Activated CD4-positive, alpha-beta memory T cell treated with anti-CD3 and anti-CD28 coated beads, Interleukin-2, amount 10 ng/mL, durations not matched to agents 7 days and 5 days (primary cell): ENCODE measurements around the gene PXDC1. TPM values are rescaled to one million over a fixed set of nuclear protein-coding genes. Genes with fewer than 3 reads are reported as not detected.
A peak's percentile ranks its signal among the peaks of the same experiment; 100 is the strongest.

ENCODE experiments used
- CTCF ChIA-PET: fragments of 350-600 bp; sonication (Branson Sonifier 250); formaldehyde crosslinking; loops from one replicate; lab custom pipeline; 2021; ENCODE audit warnings: antibody characterized with exemption, inconsistent platforms; lab: Charles Lee
- POLR2A ChIA-PET: fragments of 350-600 bp; sonication (Branson Sonifier 250); formaldehyde crosslinking; loops from one replicate; lab custom pipeline; 2021; ENCODE audit warnings: antibody characterized with exemption; lab: Charles Lee
- DNase-seq: peaks from one replicate; pipeline ENCODE4 v3.0.0-alpha.2; 2020
- H3K27ac Mint-ChIP-seq: one replicate; pipeline ENCODE4 v1.8.0; 2021; ENCODE audit warnings: mild to moderate bottlenecking, mixed read lengths
- H3K27me3 Mint-ChIP-seq: one replicate; pipeline ENCODE4 v1.8.0; 2021; ENCODE audit warnings: mixed read lengths
- H3K36me3 Mint-ChIP-seq: one replicate; pipeline ENCODE4 v1.8.0; 2021; ENCODE audit warnings: low read depth, mixed read lengths
- H3K4me1 Mint-ChIP-seq: one replicate; pipeline ENCODE4 v1.8.0; 2021; ENCODE audit warnings: mixed read lengths
- H3K4me3 Mint-ChIP-seq: one replicate; pipeline ENCODE4 v1.8.0; 2021; ENCODE audit warnings: mild to moderate bottlenecking, mixed read lengths
- H3K9me3 Mint-ChIP-seq: one replicate; pipeline ENCODE4 v1.8.0; 2021; ENCODE audit warnings: mixed read lengths
- total RNA-seq, 2 experiments: library from RNA; stranded (reverse); gene quantifications; one replicate each; pipeline ENCODE4 v1.2.3, GENCODE V29; 2021

PXDC1 gene, protein sequence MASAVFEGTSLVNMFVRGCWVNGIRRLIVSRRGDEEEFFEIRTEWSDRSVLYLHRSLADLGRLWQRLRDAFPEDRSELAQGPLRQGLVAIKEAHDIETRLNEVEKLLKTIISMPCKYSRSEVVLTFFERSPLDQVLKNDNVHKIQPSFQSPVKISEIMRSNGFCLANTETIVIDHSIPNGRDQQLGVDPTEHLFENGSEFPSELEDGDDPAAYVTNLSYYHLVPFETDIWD
- 1 to 10 TPM; 1.1 to 1.4 TPM for total RNA-seq

DNA sequence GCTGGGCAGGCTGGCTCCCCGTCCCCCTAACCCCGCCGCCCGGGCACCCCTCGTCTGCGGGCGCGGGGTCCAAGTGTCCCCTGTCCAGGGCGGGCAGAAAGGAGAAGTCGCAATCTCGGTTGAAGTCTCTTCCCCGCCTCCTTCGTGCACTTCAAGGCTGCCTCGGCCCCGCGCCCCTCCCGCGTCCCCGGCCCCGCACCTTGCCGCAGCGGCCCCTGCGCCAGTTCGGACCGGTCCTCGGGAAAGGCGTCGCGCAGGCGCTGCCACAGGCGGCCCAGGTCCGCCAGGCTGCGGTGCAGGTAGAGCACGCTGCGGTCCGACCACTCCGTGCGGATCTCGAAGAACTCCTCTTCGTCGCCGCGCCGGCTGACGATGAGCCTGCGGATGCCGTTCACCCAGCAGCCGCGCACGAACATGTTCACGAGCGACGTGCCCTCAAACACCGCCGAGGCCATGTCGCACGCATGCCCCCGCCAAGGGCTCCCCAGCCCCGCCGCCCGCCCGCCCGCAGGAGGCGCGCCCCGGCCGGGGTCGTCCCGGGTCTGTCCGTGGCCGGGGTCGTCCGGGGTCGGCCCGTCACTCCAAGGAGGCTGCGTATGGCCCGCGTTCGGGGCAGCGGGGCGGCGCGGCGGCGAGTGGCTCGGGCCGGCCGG is at the start of gene PXDC1:
Gene PXDC1, minus strand, starts transcription at position 637 of the 653 bp plus-strand sequence. Its CDS starts 182 bp downstream, at position 455.
- Mint-ChIP-seq H3K4me1 (peaks cover 3% of the 10 kb centered on the region), H3K4me3 (peak within 1 kb of the TSS; percentile 37)

DNA sequence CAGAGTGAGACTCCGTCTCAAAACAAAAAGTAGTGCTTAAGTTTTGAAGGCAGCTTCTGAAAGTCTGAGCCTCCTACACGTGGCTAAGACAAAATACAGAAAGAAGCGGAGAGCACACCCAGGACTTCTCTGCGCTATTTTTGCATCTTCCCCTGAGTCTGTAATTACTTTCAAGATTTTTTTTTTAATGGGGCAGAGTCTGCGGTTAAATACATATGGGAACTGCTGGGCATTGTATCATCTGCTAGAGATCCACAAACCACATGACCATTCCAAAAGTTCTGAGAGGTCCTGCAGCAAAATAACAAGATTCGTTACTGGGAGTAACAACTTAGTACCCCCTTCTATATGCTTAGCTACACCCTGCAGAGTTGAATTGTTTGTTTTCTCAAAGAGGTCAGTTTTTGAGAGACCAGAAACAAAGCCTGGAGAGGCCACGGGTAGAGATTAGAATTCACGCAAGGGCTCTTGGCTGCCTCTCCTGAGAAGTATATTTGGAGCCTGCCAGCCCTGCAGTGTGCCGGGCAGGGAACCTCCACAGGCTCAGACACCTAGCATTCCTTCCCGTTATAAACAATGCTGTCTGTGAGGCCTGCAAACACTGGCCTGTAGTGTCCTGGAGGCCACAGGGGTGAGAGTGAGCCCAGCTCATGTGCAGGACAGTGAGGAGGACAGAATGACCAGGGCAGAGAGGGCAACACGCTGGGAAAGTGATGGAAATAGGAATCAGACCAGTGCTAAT is 49.5 kb upstream of the PXDC1 start:
- CTCF ChIA-PET = no interaction called here
- Mint-ChIP-seq H3K4me1 (peaks cover 3% of the 10 kb centered on the region), H3K27ac (no peak overlapping the region), H3K9me3 (no peaks in the 10 kb centered on the region), H3K4me3 (no peak overlapping the region), H3K27me3 (peaks cover 1% of the 10 kb centered on the region), H3K36me3 (no peaks in the 10 kb centered on the region)
- POLR2A ChIA-PET = no interaction called here
- DNase-seq = no peak

More for the DNA sequence above, at the start of gene PXDC1:
- DNase-seq = peak; percentile 42
- ChIA-PET POLR2A (no interaction called here), CTCF (interaction anchor here (1.6 to 1.8 kb wide), 2 partner anchors 227 to 245 kb away, joined by 4 to 5 read pairs; no protein-coding TSS in a partner anchor)
- Mint-ChIP-seq H3K27ac (no peak within 1 kb of the TSS), H3K27me3 (peaks cover 37% of the 10 kb centered on the region), H3K9me3 (no peaks in the 10 kb centered on the region), H3K36me3 (no peaks in the 10 kb centered on the region)

DNA sequence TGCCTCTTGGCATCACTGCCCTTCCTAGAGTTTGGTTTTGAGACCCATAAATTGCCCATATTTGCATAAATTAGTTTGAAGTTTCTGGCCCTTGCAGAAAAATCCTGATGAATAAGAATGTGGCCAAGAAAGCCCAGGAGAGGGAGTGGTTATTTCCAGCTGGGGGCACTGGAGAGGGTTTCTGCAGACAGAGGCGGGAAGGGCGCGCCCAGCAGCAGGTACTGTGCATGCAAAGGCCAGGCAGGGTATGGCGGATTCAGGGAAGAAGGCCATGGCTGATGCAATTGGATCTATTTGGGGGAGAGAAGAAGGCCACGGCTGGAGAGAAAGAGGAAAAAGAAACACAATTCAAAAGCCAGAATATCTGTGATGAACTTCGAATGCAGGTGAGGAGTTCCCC is 48.2 kb upstream of the PXDC1 start:
- Mint-ChIP-seq H3K4me1 (peaks cover 3% of the 10 kb centered on the region), H3K4me3 (no peak overlapping the region), H3K27me3 (peaks cover 1% of the 10 kb centered on the region), H3K36me3 (no peaks in the 10 kb centered on the region), H3K27ac (no peak overlapping the region), H3K9me3 (no peaks in the 10 kb centered on the region)
- POLR2A ChIA-PET = no interaction called here
- CTCF ChIA-PET = interaction anchor here (1.4 kb wide), 1 partner anchor 24 kb away, joined by 3 read pairs; no protein-coding TSS in a partner anchor
- no peak for DNase-seq

DNA sequence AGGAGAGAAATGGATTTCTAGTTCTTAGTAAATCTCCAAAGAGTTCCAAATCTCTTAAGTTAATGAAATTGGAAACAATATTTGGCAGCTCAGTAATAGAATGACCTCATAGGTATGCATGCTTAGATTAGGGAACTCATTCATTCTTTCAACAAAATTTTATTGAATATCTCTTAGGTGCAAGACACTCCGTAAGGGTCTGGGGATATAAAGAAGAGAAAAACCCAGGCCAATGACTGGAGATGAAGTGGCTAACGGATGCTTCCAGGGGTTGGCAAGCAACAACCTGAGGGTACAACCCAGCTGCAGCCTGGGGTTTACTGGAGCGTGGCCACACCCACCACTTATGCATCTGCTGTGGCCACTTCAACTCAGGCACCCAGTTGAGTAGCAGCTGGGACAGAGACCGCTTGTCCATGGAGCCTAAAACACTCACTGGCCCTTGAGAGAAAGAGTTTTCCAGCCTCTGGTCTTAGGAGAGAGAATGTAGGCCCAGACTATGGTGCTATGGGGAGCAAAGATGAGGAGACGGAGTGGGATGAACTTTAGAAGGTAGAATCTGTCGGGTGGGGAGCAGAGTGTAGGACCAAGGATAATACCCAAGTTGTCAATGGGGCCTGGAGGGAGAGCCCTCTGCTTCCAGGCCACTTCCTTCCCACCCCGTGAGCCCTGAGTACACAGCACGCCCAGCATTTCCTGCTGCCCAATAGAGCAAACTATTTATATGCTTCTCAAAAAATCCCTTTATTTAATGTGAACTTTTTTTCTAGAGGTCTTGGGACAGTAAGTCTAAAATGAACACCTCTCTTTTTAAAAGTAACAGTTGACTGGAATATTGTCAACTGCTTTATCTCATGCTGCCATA is 46.8 kb upstream of the PXDC1 start:
- no peaks in the 10 kb centered on the region for H3K36me3 Mint-ChIP-seq
- no peak overlapping the region for H3K27ac Mint-ChIP-seq
- POLR2A ChIA-PET = no interaction called here
- no peak for DNase-seq
- peaks cover 3% of the 10 kb centered on the region for H3K4me1 Mint-ChIP-seq
- CTCF ChIA-PET = interaction anchor here (1.4 kb wide), 1 partner anchor 16 kb away, joined by 4 read pairs; no protein-coding TSS in a partner anchor
- H3K9me3 Mint-ChIP-seq = no peaks in the 10 kb centered on the region
- no peak overlapping the region for H3K4me3 Mint-ChIP-seq
- H3K27me3 Mint-ChIP-seq = peaks cover 1% of the 10 kb centered on the region

DNA sequence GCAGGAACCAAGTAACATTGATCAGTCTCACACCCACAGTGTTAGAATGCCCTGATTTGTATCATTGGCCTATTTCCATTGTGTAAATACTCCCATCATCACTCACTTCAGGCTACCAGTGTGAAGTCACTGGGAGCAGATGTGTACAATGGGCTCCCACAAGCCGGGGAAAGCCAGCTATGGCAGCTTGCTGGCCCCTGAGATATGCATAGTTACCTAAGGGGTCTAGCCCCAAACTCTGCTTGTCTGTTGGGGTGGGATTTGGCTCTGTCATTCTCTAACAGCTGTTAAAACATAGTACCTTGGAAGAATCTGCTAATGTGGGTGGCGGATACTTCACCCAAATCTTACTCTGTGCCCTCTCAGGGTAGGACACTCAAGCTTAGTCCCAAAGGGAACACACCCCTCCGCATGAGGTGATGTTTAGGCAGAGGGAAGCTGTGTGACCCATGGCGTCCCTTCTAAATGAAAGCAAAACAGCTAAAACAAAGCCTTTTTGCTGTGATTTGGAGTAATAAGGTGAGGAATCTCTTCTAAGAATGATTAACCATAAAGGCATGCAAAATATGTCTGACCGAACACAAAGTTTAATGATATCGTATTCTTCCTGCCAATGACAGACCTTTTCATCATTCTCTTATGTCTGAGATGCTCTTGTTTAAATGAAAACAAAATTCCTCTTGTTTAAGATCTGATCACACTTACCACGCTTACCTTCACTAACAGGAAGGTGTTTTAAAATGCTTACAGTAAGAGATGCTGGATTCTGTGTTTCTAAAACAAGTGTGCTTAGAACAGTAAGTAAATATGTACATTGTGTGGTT is 45.9 kb upstream of the PXDC1 start:
- Mint-ChIP-seq H3K36me3 (no peaks in the 10 kb centered on the region), H3K27me3 (peaks cover 1% of the 10 kb centered on the region), H3K4me3 (no peak overlapping the region), H3K27ac (no peak overlapping the region), H3K4me1 (peaks cover 3% of the 10 kb centered on the region), H3K9me3 (no peaks in the 10 kb centered on the region)
- ChIA-PET CTCF (interaction anchor here (1.3 to 1.4 kb wide), 2 partner anchors 15 to 181 kb away, joined by 3 to 4 read pairs; no protein-coding TSS in a partner anchor), POLR2A (no interaction called here)
- DNase-seq = no peak

DNA sequence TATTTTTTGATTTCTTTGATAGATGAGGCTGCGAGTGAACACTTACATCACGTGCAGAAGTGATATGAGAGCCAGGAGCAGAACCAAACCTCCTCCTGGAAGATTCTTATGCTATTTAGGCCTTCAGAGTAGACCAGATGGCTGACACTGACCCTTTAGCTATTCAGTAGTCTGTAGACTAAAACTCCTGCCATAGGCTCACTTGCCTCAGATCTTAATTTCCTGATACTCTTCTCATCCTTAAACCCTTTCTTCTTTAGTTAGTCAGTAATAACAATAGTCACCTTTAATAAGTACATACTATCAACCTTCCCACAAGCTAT is 45.2 kb upstream of the PXDC1 start:
- Mint-ChIP-seq H3K4me3 (no peak overlapping the region), H3K9me3 (no peaks in the 10 kb centered on the region), H3K27ac (no peak overlapping the region), H3K27me3 (peaks cover 1% of the 10 kb centered on the region), H3K36me3 (no peaks in the 10 kb centered on the region), H3K4me1 (peaks cover under 1% of the 10 kb centered on the region)
- CTCF ChIA-PET = interaction anchor here (1.3 to 1.4 kb wide), 2 partner anchors 15 to 182 kb away, joined by 3 to 4 read pairs; no protein-coding TSS in a partner anchor
- no peak for DNase-seq
- POLR2A ChIA-PET = no interaction called here

DNA sequence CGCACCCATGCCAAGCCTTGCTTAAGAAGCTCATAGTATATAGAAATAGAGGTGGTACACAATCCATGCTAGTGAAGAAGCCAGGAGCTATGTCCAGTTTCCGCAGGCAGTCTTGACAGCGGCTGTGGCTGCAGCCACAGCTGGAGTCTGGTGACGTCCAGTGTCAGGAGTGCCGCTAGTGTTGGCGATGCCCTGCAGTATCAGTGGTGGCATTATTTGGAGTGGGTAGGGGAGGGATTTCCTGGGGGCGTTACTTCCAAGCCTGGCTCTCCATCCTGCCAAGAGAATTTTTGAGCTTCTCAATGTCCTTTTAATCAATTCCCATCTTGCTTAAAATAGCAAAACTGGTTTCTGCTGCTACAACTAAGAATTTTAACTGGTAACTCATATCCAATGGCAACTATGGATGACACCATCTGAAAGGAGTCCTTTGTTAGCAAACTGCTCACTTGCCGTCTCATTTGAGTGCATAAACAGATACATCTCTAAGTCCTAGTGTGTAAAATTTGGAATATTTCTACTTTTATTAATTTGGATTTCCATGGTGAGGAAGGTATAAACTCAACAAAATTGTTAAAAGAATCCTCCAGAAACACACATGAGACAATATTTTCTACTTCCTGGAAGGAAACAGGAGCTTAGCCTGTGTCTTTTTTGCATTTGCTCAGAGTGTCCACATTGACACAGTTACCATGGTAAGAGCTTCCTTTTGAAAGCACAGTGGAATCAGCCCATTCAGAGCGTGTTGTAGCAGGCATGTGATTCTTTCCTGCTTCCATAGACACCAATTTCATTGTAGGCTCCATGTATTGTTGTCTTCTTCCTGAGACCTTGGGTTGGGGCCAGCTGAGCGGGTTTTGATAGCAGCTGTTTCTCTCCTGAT is 44.6 kb upstream of the PXDC1 start:
- Mint-ChIP-seq H3K9me3 (no peaks in the 10 kb centered on the region), H3K27ac (no peak overlapping the region), H3K27me3 (peaks cover 1% of the 10 kb centered on the region), H3K36me3 (no peaks in the 10 kb centered on the region), H3K4me3 (no peak overlapping the region), H3K4me1 (no peaks in the 10 kb centered on the region)
- no peak for DNase-seq
- ChIA-PET POLR2A (no interaction called here), CTCF (interaction anchor here (1.3 kb wide), 1 partner anchor 182 kb away, joined by 3 read pairs; no protein-coding TSS in a partner anchor)

DNA sequence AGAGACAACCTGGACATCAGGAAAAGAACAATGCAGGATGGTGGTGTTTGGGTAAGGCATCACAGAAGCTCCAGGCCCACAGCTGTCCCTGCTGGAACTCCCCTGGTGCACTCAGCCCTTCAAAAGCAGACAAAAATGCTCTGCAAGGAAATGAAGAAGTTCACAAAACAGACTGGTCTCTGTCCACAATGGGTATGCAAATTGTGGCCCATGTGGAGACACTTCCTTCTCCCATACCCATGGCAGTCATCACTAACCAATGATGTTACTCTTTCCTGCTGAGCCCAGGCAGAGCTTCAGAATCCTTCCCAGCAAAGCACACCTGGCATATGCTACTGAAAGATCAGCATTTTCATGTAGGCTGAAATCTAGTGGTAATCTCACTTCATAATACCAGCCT is 42.6 kb upstream of the PXDC1 start:
- no peak for DNase-seq
- Mint-ChIP-seq H3K27ac (no peak overlapping the region), H3K4me3 (no peak overlapping the region), H3K36me3 (no peaks in the 10 kb centered on the region), H3K9me3 (no peaks in the 10 kb centered on the region), H3K4me1 (no peaks in the 10 kb centered on the region), H3K27me3 (no peaks in the 10 kb centered on the region)
- ChIA-PET CTCF (interaction anchor here (0.7 kb wide), 1 partner anchor 250 kb away, joined by 4 read pairs; no protein-coding TSS in a partner anchor), POLR2A (no interaction called here)

DNA sequence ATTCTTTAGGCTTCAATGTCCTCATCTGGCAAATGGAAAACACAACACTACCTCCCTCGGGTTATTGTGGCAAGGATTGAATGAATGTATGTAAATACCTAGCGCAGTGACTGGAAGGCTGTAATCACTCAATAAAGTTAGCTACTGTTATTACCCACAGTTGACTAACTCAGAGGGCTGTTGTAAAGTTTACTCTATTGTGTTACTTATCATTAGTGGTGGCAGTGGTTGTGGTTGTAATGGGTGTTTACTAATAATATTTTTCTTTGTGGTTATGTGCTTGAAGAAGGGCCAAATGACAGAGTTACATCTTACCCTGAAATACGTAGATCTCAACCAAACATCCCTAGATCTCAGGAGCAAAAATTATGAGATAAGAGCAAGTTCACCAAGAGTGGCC is 42.0 kb upstream of the PXDC1 start:
- no peaks in the 10 kb centered on the region for H3K36me3 Mint-ChIP-seq
- no peak for DNase-seq

DNA sequence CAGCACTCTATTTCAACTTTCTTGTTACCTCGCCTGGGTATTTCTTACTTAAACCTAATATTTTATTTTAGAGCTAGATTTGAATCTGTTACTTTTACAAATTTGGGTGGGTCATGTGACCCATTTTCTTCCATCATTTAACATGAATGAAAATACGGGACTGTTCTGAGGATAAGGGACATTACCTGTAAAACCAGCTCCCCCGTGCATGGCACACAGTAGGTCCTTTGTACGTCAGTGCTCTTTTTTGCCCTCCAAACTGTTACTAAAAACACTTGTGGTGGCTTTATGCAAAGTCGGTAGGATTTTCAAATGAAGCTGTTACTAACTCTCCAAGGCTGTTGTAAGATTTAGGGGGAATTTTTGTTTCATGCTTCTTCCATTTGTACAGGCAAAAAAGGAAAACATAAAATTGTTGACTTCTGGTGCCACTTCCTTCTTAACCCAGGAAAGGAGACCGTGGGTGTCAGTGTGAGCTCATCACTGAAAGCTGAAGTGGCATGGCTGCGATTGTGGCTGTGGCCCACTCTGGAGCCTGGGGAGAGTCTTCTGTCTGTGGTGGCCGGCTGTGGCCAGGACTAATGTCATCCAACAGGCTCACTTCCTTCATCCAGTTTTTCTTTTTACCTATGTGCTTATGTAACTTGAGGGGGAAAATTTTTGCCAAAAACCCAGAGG is 40.2 kb upstream of the PXDC1 start:
- H3K27me3 Mint-ChIP-seq = no peaks in the 10 kb centered on the region
- ChIA-PET POLR2A (no interaction called here), CTCF (interaction anchor here (1.2 kb wide), 1 partner anchor 186 kb away, joined by 3 read pairs; no protein-coding TSS in a partner anchor)
- no peaks in the 10 kb centered on the region for H3K4me1 Mint-ChIP-seq
- H3K36me3 Mint-ChIP-seq = no peaks in the 10 kb centered on the region
- no peak overlapping the region for H3K4me3 Mint-ChIP-seq
- H3K9me3 Mint-ChIP-seq = no peaks in the 10 kb centered on the region
- no peak for DNase-seq
- no peak overlapping the region for H3K27ac Mint-ChIP-seq

More for the DNA sequence above, 42.0 kb upstream of the PXDC1 start:
- Mint-ChIP-seq H3K4me3 (no peak overlapping the region), H3K4me1 (no peaks in the 10 kb centered on the region), H3K27me3 (no peaks in the 10 kb centered on the region), H3K27ac (no peak overlapping the region), H3K9me3 (no peaks in the 10 kb centered on the region)
- CTCF ChIA-PET = no interaction called here
- POLR2A ChIA-PET = no interaction called here
